Stimulated activated CD8-positive, alpha-beta memory T cell treated with anti-CD3 and anti-CD28 coated beads, Interleukin-15, amount 100 ng/mL, for 48 hours (primary cell): Measurements from ENCODE around the gene SYNDIG1L.

Source experiments
- DNase-seq, 2 donors: peaks; one replicate each; pipeline ENCODE4 v3.0.0-alpha.2; 2020; ENCODE audit warnings: low read depth in 2 of 2

The SYNDIG1L gene

GRCh38 chr14:74358176-74358829 lies 67.7 kb downstream of the SYNDIG1L start:
- no peak for DNase-seq

- no peak for DNase-seq
Observed at GRCh38 chr14:74357585-74357984, 68.4 kb downstream of the SYNDIG1L start.

- no peak for DNase-seq
Observed at GRCh38 chr14:74356892-74357575, 69.0 kb downstream of the SYNDIG1L start.
